ENCODE data around the gene CELA2B. TPM values are rescaled to one million over a fixed set of nuclear protein-coding genes. Genes with fewer than 3 reads are reported as not detected.
"Not testable (repeated sequence)": the region's sequence is repeated elsewhere in the genome, so short reads cannot be mapped to it uniquely, and the experiment has no call there.

The CELA2B gene
- total and polyA plus RNA-seq, 2 donors (not counting 1 experiment from before 2014, with no cell fraction given) = not detected

GRCh38 chr1:15469361-15469760 is 6.5 kb upstream of the CELA2B start:
- H3K9ac ChIP-seq (ENCODE audit: insufficient read depth, low read length) = no peak overlapping the region
- H3K79me2 ChIP-seq (ENCODE audit: control insufficient read depth, insufficient read depth, low read length) = no peaks in the 10 kb centered on the region
- no peaks in the 10 kb centered on the region for H4K20me1 ChIP-seq (ENCODE audit: control insufficient read depth, extremely low read depth, insufficient read depth, low read length)
- H3K27ac ChIP-seq (ENCODE audit: insufficient read depth, low read length) = no peak overlapping the region
- no peaks in the 10 kb centered on the region for H3K4me1 ChIP-seq (ENCODE audit: control insufficient read depth, extremely low read depth, insufficient read depth, low read length)
- H3K4me3 ChIP-seq (replicated peaks in 1 of 4; ENCODE audit: control extremely low read depth in 1 of 4, insufficient read depth in 1 of 4, low read depth in 3 of 4, low read length in 4 of 4) = no peak overlapping the region
- H3K27me3 ChIP-seq (ENCODE audit: control insufficient read depth, insufficient read depth, low read length) = no peaks in the 10 kb centered on the region
- peak in 1 of 2 donors; percentile 8 for DNase-seq (ENCODE audit: low read depth in 2 of 2)
- TF ChIP-seq EZH2 (IDR thresholded peaks at IDR 0.05; ENCODE audit: low read length, missing control alignments) = no peak
- TF ChIP-seq CTCF (conservative IDR thresholded peaks at IDR 0.05 in 1 of 2, IDR thresholded peaks at IDR 0.05 in 1 of 2; ENCODE audit: low read depth in 1 of 2, low read length in 2 of 2) = no peak
- H3K36me3 ChIP-seq (ENCODE audit: control insufficient read depth, insufficient read depth, low read length) = no peaks in the 10 kb centered on the region
- H3K4me2 ChIP-seq (ENCODE audit: extremely low read depth, insufficient read depth, low read length) = no peak overlapping the region
- no peaks in the 10 kb centered on the region for H3K9me3 ChIP-seq (ENCODE audit: control insufficient read depth, insufficient read depth, low read depth, low read length)
- H2AFZ ChIP-seq (ENCODE audit: low read length) = no peak overlapping the region

- H3K79me2 ChIP-seq (ENCODE audit: control insufficient read depth, insufficient read depth, low read length); H3K36me3 ChIP-seq (ENCODE audit: control insufficient read depth, insufficient read depth, low read length); H3K4me2 ChIP-seq (ENCODE audit: extremely low read depth, insufficient read depth, low read length); H3K9me3 ChIP-seq (ENCODE audit: control insufficient read depth, insufficient read depth, low read depth, low read length); H3K27me3 ChIP-seq (ENCODE audit: control insufficient read depth, insufficient read depth, low read length); H4K20me1 ChIP-seq (ENCODE audit: control insufficient read depth, extremely low read depth, insufficient read depth, low read length); H3K9ac ChIP-seq (ENCODE audit: insufficient read depth, low read length); DNase-seq (ENCODE audit: low read depth in 2 of 2); H3K4me3 ChIP-seq (replicated peaks in 1 of 4; ENCODE audit: control extremely low read depth in 1 of 4, insufficient read depth in 1 of 4, low read depth in 3 of 4, low read length in 4 of 4); H3K27ac ChIP-seq (ENCODE audit: insufficient read depth, low read length); H2AFZ ChIP-seq (ENCODE audit: low read length); H3K4me1 ChIP-seq (ENCODE audit: control insufficient read depth, extremely low read depth, insufficient read depth, low read length): not testable (repeated sequence)
These were observed 6.0 kb upstream of the CELA2B start for GRCh38 chr1:15469821-15470448.

GRCh38 chr1:15471067-15471466 is 4.8 kb upstream of the CELA2B start:
- H3K4me2 ChIP-seq (ENCODE audit: extremely low read depth, insufficient read depth, low read length); H3K79me2 ChIP-seq (ENCODE audit: control insufficient read depth, insufficient read depth, low read length); H3K27ac ChIP-seq (ENCODE audit: insufficient read depth, low read length); H3K9ac ChIP-seq (ENCODE audit: insufficient read depth, low read length); H2AFZ ChIP-seq (ENCODE audit: low read length); H3K9me3 ChIP-seq (ENCODE audit: control insufficient read depth, insufficient read depth, low read depth, low read length); H3K4me1 ChIP-seq (ENCODE audit: control insufficient read depth, extremely low read depth, insufficient read depth, low read length); H3K4me3 ChIP-seq (replicated peaks in 1 of 4; ENCODE audit: control extremely low read depth in 1 of 4, insufficient read depth in 1 of 4, low read depth in 3 of 4, low read length in 4 of 4); H3K27me3 ChIP-seq (ENCODE audit: control insufficient read depth, insufficient read depth, low read length); DNase-seq (ENCODE audit: low read depth in 2 of 2); H4K20me1 ChIP-seq (ENCODE audit: control insufficient read depth, extremely low read depth, insufficient read depth, low read length); H3K36me3 ChIP-seq (ENCODE audit: control insufficient read depth, insufficient read depth, low read length): not testable (repeated sequence)

- not testable (repeated sequence) for H3K27me3 ChIP-seq (ENCODE audit: control insufficient read depth, insufficient read depth, low read length); H2AFZ ChIP-seq (ENCODE audit: low read length); H3K9me3 ChIP-seq (ENCODE audit: control insufficient read depth, insufficient read depth, low read depth, low read length); H3K4me3 ChIP-seq (replicated peaks in 1 of 4; ENCODE audit: control extremely low read depth in 1 of 4, insufficient read depth in 1 of 4, low read depth in 3 of 4, low read length in 4 of 4); H3K4me1 ChIP-seq (ENCODE audit: control insufficient read depth, extremely low read depth, insufficient read depth, low read length); H3K27ac ChIP-seq (ENCODE audit: insufficient read depth, low read length); H3K79me2 ChIP-seq (ENCODE audit: control insufficient read depth, insufficient read depth, low read length); H4K20me1 ChIP-seq (ENCODE audit: control insufficient read depth, extremely low read depth, insufficient read depth, low read length); DNase-seq (ENCODE audit: low read depth in 2 of 2); H3K36me3 ChIP-seq (ENCODE audit: control insufficient read depth, insufficient read depth, low read length); H3K9ac ChIP-seq (ENCODE audit: insufficient read depth, low read length); H3K4me2 ChIP-seq (ENCODE audit: extremely low read depth, insufficient read depth, low read length)
These were observed 4.2 kb upstream of the CELA2B start for GRCh38 chr1:15471723-15472122.

Measured in fibroblast of lung (primary cell).